Liver (tissue), 9 donors: ENCODE results near the gene SOWAHC. TPM values are rescaled to one million over a fixed set of nuclear protein-coding genes. Genes with fewer than 3 reads are reported as not detected.

Source experiments
- DNase-seq: peaks from one replicate; pipeline ENCODE4 v3.0.0-alpha.2; 2017; ENCODE audit warnings: low spot score
- H3K27ac ChIP-seq, 2 donors: one replicate each; pipeline ENCODE4 v1.7.0; 2013; ENCODE audit warnings: inconsistent platforms in 2 of 2, low read length in 2 of 2, control low read depth in 1 of 2, low read depth in 1 of 2, mild to moderate bottlenecking in 1 of 2
- H3K27me3 ChIP-seq, 4 donors: one replicate each; pipeline versions ENCODE4 v1.6.1 to v1.7.0; 2013; ENCODE audit warnings: low read length in 3 of 4, inconsistent platforms in 1 of 4, mild to moderate bottlenecking in 1 of 4, moderate library complexity in 1 of 4; ENCODE audit not compliant: control insufficient read depth in 4 of 4, insufficient read depth in 4 of 4
- H3K36me3 ChIP-seq, 4 donors: one replicate each; pipeline versions ENCODE4 v1.6.1 to v1.7.0; 2013; ENCODE audit warnings: low read length in 3 of 4, mild to moderate bottlenecking in 3 of 4, low read depth in 1 of 4, moderate library complexity in 1 of 4; ENCODE audit not compliant: control insufficient read depth in 4 of 4, insufficient read depth in 3 of 4
- H3K4me1 ChIP-seq, 4 donors: one replicate each; pipeline versions ENCODE4 v1.6.1 to v1.7.0; 2013; ENCODE audit warnings: low read length in 3 of 4, mild to moderate bottlenecking in 3 of 4, moderate library complexity in 1 of 4; ENCODE audit not compliant: control insufficient read depth in 4 of 4, insufficient read depth in 4 of 4
- H3K4me3 ChIP-seq, 3 donors: one replicate each; pipeline versions ENCODE4 v1.6.1 to v1.7.0; 2013; ENCODE audit warnings: low read length in 3 of 3, control low read depth in 1 of 3, low read depth in 1 of 3, mild to moderate bottlenecking in 1 of 3
- H3K9ac ChIP-seq, 2 donors: one replicate each; pipeline ENCODE4 v1.7.0; 2013; ENCODE audit warnings: low read length in 2 of 2, mild to moderate bottlenecking in 2 of 2, moderate library complexity in 2 of 2, control low read depth in 1 of 2, low read depth in 1 of 2
- H3K9me3 ChIP-seq, 4 donors: one replicate each; pipeline versions ENCODE4 v1.6.1 to v1.7.0; 2013; ENCODE audit warnings: low read length in 3 of 4; ENCODE audit not compliant: control insufficient read depth in 4 of 4
- EGR1 ChIP-seq, 2 donors: IDR thresholded peaks; 2 replicates each; pipeline ENCODE4 v1.6.1; 2016 to 2018; ENCODE audit warnings: antibody characterized with exemption in 2 of 2, low read depth in 2 of 2
- FOXA2 ChIP-seq: IDR thresholded peaks from 2 replicates; pipeline ENCODE4 v1.6.1; 2016; ENCODE audit warnings: antibody characterized with exemption
- GABPA ChIP-seq, 2 donors: IDR thresholded peaks in 1 of 2; conservative IDR thresholded peaks in 1 of 2; 2 replicates each; pipeline ENCODE4 v1.6.1; 2016; ENCODE audit warnings: antibody characterized with exemption in 2 of 2, mild to moderate bottlenecking in 1 of 2, moderate library complexity in 1 of 2
- HNF4A ChIP-seq, 2 donors: conservative IDR thresholded peaks; 2 replicates each; pipeline ENCODE4 v1.6.1; 2016; ENCODE audit warnings: antibody characterized with exemption in 2 of 2, mild to moderate bottlenecking in 2 of 2
- HNF4G ChIP-seq: IDR thresholded peaks from 2 replicates; pipeline ENCODE4 v1.6.1; 2016; ENCODE audit warnings: antibody characterized with exemption
- JUND ChIP-seq, 2 donors: IDR thresholded peaks; 2 replicates each; pipeline ENCODE4 v1.6.1; 2016; ENCODE audit warnings: antibody characterized with exemption in 2 of 2
- NR2F2 ChIP-seq: IDR thresholded peaks from 2 replicates; pipeline ENCODE4 v1.6.1; 2016; ENCODE audit warnings: antibody characterized with exemption
- RXRA ChIP-seq, 2 donors: IDR thresholded peaks; 2 replicates each; pipeline ENCODE4 v1.6.1; 2017 to 2018; ENCODE audit warnings: antibody characterized with exemption in 2 of 2, mild to moderate bottlenecking in 1 of 2
- SP1 ChIP-seq: IDR thresholded peaks from 2 replicates; pipeline ENCODE4 v1.6.1; 2018; ENCODE audit warnings: antibody characterized with exemption, mild to moderate bottlenecking
- TAF1 ChIP-seq: conservative IDR thresholded peaks from 2 replicates; pipeline ENCODE4 v1.6.1; 2016; ENCODE audit warnings: antibody characterized with exemption, mild to moderate bottlenecking
- YY1 ChIP-seq: IDR thresholded peaks from 2 replicates; pipeline ENCODE4 v1.6.1; 2016; ENCODE audit warnings: antibody characterized with exemption, mild to moderate bottlenecking
- WGBS: extraction: QIAGEN DNeasy Blood & Tissue Kit; methylation state at CpG from one replicate; pipeline ENCODE4 v1.1.7; 2013; 5-methylcytosine and 5-hydroxymethylcytosine counted together
- polyA plus RNA-seq, 2 donors: library from polyadenylated mRNA; stranded (reverse) in 1 of 2; unstranded in 1 of 2; fragments of 200-250 nt in 1 of 2; fragments of >200 nt in 1 of 2; fragmentation: Nextera tagmentation in 1 of 2; extraction: Ambion mirVana in 1 of 2; gene quantifications; one replicate each; pipeline versions ENCODE4 v1.2.1 to v1.2.3, GENCODE V29; 2013 to 2015
- total RNA-seq, 2 donors: library from RNA; depleted of rRNA; stranded (reverse); fragments of >200 nt; gene quantifications; one replicate each; pipeline ENCODE4 v1.2.3, GENCODE V29; 2014
- TF ChIP-seq, protein P1 (sequence below): fragments of 150-350 bp; IDR thresholded peaks from 2 replicates; pipeline ENCODE4 v1.5.1; 2017; ENCODE audit warnings: improper control_type of control experiment, low read depth, low read length; ENCODE audit not compliant: missing input control
- TF ChIP-seq, protein P2 (sequence below): IDR thresholded peaks from 2 replicates; pipeline ENCODE4 v1.6.1; 2016; ENCODE audit warnings: antibody characterized with exemption, mild to moderate bottlenecking
- TF ChIP-seq, protein P3 (sequence below): IDR thresholded peaks from 2 replicates; pipeline ENCODE4 v1.6.1; 2016; ENCODE audit warnings: antibody characterized with exemption
- TF ChIP-seq, protein P4 (sequence below): IDR thresholded peaks from 2 replicates; pipeline ENCODE4 v1.6.1; 2016; ENCODE audit warnings: antibody characterized with exemption
- TF ChIP-seq, protein P5 (sequence below): IDR thresholded peaks from 2 replicates; pipeline ENCODE4 v1.6.1; 2016; ENCODE audit warnings: antibody characterized with exemption
- donor health status: healthy.
- donor health status: healthy.
- donor health status: healthy.
- donor health status: healthy.
- donor health status: healthy.

The SOWAHC gene
- total and polyA plus RNA-seq, 4 donors, result 7.0 to 16.9 (median 9.2) TPM

DNA sequence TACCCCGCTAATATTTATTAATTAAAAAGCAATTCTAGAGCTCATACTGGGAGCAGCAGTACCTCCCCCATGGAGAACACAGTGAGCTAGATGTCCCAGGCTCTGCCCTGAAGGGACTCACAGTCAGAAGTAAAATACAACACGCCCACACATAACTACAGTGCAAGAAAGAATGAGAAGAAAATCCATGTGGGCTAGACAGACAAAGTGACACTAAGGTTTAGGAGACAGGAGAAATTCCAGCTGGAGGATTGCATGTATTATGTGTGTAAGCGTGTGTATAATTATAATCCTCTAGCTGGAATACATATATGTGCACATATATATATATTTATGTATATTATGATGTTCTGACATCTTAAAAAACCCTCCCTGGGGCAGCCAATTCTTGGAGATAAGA is 15.7 kb downstream of the SOWAHC start:
- no peak overlapping the region for H3K9ac ChIP-seq
- peaks cover 1 to 15% (median 7%) of the 10 kb centered on the region in 4 donors for H3K4me1 ChIP-seq
- TF ChIP-seq SP1 (no peak), HNF4A (conservative IDR thresholded peaks at IDR 0.05) (no peak), YY1 (no peak), HNF4G (no peak), NR2F2 (no peak), EGR1 (IDR thresholded peaks at IDR 0.05; ENCODE audit: low read depth in 2 of 2) (no peak), RXRA (IDR thresholded peaks at IDR 0.05) (no peak), JUND (IDR thresholded peaks at IDR 0.05) (no peak), FOXA2 (no peak), GABPA (IDR thresholded peaks at IDR 0.05 in 1 of 2, conservative IDR thresholded peaks at IDR 0.05 in 1 of 2) (no peak), TAF1 (no peak)
- TF ChIP-seq, protein P1, sequence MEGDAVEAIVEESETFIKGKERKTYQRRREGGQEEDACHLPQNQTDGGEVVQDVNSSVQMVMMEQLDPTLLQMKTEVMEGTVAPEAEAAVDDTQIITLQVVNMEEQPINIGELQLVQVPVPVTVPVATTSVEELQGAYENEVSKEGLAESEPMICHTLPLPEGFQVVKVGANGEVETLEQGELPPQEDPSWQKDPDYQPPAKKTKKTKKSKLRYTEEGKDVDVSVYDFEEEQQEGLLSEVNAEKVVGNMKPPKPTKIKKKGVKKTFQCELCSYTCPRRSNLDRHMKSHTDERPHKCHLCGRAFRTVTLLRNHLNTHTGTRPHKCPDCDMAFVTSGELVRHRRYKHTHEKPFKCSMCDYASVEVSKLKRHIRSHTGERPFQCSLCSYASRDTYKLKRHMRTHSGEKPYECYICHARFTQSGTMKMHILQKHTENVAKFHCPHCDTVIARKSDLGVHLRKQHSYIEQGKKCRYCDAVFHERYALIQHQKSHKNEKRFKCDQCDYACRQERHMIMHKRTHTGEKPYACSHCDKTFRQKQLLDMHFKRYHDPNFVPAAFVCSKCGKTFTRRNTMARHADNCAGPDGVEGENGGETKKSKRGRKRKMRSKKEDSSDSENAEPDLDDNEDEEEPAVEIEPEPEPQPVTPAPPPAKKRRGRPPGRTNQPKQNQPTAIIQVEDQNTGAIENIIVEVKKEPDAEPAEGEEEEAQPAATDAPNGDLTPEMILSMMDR, result no peak
- TF ChIP-seq, protein P2, sequence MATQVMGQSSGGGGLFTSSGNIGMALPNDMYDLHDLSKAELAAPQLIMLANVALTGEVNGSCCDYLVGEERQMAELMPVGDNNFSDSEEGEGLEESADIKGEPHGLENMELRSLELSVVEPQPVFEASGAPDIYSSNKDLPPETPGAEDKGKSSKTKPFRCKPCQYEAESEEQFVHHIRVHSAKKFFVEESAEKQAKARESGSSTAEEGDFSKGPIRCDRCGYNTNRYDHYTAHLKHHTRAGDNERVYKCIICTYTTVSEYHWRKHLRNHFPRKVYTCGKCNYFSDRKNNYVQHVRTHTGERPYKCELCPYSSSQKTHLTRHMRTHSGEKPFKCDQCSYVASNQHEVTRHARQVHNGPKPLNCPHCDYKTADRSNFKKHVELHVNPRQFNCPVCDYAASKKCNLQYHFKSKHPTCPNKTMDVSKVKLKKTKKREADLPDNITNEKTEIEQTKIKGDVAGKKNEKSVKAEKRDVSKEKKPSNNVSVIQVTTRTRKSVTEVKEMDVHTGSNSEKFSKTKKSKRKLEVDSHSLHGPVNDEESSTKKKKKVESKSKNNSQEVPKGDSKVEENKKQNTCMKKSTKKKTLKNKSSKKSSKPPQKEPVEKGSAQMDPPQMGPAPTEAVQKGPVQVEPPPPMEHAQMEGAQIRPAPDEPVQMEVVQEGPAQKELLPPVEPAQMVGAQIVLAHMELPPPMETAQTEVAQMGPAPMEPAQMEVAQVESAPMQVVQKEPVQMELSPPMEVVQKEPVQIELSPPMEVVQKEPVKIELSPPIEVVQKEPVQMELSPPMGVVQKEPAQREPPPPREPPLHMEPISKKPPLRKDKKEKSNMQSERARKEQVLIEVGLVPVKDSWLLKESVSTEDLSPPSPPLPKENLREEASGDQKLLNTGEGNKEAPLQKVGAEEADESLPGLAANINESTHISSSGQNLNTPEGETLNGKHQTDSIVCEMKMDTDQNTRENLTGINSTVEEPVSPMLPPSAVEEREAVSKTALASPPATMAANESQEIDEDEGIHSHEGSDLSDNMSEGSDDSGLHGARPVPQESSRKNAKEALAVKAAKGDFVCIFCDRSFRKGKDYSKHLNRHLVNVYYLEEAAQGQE, result no peak
- TF ChIP-seq, protein P3, sequence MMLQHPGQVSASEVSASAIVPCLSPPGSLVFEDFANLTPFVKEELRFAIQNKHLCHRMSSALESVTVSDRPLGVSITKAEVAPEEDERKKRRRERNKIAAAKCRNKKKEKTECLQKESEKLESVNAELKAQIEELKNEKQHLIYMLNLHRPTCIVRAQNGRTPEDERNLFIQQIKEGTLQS, result no peak
- TF ChIP-seq, protein P4, sequence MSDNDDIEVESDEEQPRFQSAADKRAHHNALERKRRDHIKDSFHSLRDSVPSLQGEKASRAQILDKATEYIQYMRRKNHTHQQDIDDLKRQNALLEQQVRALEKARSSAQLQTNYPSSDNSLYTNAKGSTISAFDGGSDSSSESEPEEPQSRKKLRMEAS, result no peak
- TF ChIP-seq, protein P5, sequence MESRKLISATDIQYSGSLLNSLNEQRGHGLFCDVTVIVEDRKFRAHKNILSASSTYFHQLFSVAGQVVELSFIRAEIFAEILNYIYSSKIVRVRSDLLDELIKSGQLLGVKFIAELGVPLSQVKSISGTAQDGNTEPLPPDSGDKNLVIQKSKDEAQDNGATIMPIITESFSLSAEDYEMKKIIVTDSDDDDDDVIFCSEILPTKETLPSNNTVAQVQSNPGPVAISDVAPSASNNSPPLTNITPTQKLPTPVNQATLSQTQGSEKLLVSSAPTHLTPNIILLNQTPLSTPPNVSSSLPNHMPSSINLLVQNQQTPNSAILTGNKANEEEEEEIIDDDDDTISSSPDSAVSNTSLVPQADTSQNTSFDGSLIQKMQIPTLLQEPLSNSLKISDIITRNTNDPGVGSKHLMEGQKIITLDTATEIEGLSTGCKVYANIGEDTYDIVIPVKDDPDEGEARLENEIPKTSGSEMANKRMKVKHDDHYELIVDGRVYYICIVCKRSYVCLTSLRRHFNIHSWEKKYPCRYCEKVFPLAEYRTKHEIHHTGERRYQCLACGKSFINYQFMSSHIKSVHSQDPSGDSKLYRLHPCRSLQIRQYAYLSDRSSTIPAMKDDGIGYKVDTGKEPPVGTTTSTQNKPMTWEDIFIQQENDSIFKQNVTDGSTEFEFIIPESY, result no peak
- no peaks in the 10 kb centered on the region for H3K27me3 ChIP-seq
- no peak overlapping the region for H3K4me3 ChIP-seq
- WGBS, result 89% methylated on average over 3 of the region's 3 CpGs
- no peak for DNase-seq
- H3K9me3 ChIP-seq, result no peaks in the 10 kb centered on the region
- no peaks in the 10 kb centered on the region for H3K36me3 ChIP-seq
- H3K27ac ChIP-seq, result no peak overlapping the region
